PC-3 (cell line): ENCODE measurements around the gene SYNE1.

Experiments
- CTCF ChIP-seq: fragments of 300-600 bp; sonication (generic); conservative IDR thresholded peaks from 2 replicates; pipeline ENCODE4 v1.5.1; 2017; ENCODE audit warnings: antibody characterized with exemption, low read depth, mild to moderate bottlenecking, low read length
- EZH2 ChIP-seq: fragments of 300-600 bp; sonication (generic); IDR thresholded peaks from one replicate; pipeline ENCODE4 v1.6.1; 2017; ENCODE audit warnings: antibody characterized with exemption, mild to moderate bottlenecking, low read length; ENCODE audit not compliant: unreplicated experiment
- EZH2phosphoT487 ChIP-seq: fragments of 300-600 bp; sonication (generic); IDR thresholded peaks from 2 replicates; pipeline ENCODE4 v1.6.1; 2018; ENCODE audit warnings: mild to moderate bottlenecking, antibody characterized with exemption, low read length, borderline replicate concordance

GRCh38 chr6:152300517-152300916 lies 336.6 kb downstream of the SYNE1 start:
- no peak for TF ChIP-seq CTCF
- TF ChIP-seq EZH2 = no peak
- TF ChIP-seq EZH2phosphoT487 = no peak
